Breast epithelium (tissue), 4 donors: Measurements from ENCODE around the gene GBA2. TPM values are rescaled to one million over a fixed set of nuclear protein-coding genes. Genes with fewer than 3 reads are reported as not detected.

Experiments
- DNase-seq, 2 donors: peaks; one replicate each; pipeline ENCODE4 v3.0.0-alpha.2; 2019; ENCODE audit warnings: low spot score in 2 of 2
- H3K27ac ChIP-seq, 2 donors: fragments of 200-600 bp; sonication (generic) in 1 of 2; one replicate each; pipeline ENCODE4 v1.5.1; 2016 to 2019; ENCODE audit warnings: mild to moderate bottlenecking in 1 of 2
- H3K27me3 ChIP-seq, 2 donors: fragments of 200-600 bp; sonication (generic) in 1 of 2; one replicate each; pipeline versions ENCODE4 v1.5.1 to v1.6.0; 2017 to 2019; ENCODE audit warnings: control low read depth in 1 of 2, mild to moderate bottlenecking in 1 of 2
- H3K36me3 ChIP-seq: fragments of 200-600 bp; one replicate; pipeline ENCODE4 v1.5.1; 2019
- H3K4me1 ChIP-seq, 2 donors: fragments of 200-600 bp; sonication (generic); one replicate each; pipeline ENCODE4 v1.5.1; 2016 to 2019; ENCODE audit warnings: control low read depth in 1 of 2
- H3K4me3 ChIP-seq, 3 donors: fragments of 200-600 bp; sonication (generic); 1 replicate in 2 of 3; 2 replicates in 1 of 3; pipeline ENCODE4 v1.5.1; 2016 to 2019; ENCODE audit warnings: mild to moderate bottlenecking in 3 of 3, moderate library complexity in 2 of 3
- H3K9me3 ChIP-seq, 2 donors: fragments of 200-600 bp; sonication (generic) in 1 of 2; one replicate each; pipeline ENCODE4 v1.5.1; 2016 to 2019; ENCODE audit warnings: control low read depth in 1 of 2
- CTCF ChIP-seq, 3 donors: fragments of 450-650 bp; IDR thresholded peaks; one replicate each; pipeline ENCODE4 v1.5.1; 2016 to 2017; ENCODE audit warnings: antibody characterized with exemption in 3 of 3, mild to moderate bottlenecking in 3 of 3, moderate library complexity in 3 of 3
- POLR2A ChIP-seq: fragments of 450-650 bp; IDR thresholded peaks from one replicate; pipeline ENCODE4 v1.6.1; 2016; ENCODE audit warnings: antibody characterized with exemption, mild to moderate bottlenecking, moderate library complexity
- POLR2AphosphoS5 ChIP-seq, 3 donors: sonication (generic); formaldehyde crosslinking; IDR thresholded peaks; one replicate each; pipeline ENCODE4 v1.6.1; 2017; ENCODE audit warnings: antibody characterized with exemption in 3 of 3
- intact Hi-C: fragments of 100-400 bp; cut with DNase I; formaldehyde crosslinking; loops from one replicate; pipeline ENCODE4 v1.15.1; 2023; ENCODE audit warnings: low total_unique reads
- total RNA-seq, 3 donors: library from RNA; depleted of rRNA; stranded (reverse); fragments of >200 nt; gene quantifications; one replicate each; pipeline ENCODE4 v1.1.0, GENCODE V29; 2016

GBA2 gene
- total RNA-seq, 3 donors from 2014 or later, result 44.5 to 63.8 (median 57.0) TPM

- TF ChIP-seq CTCF (IDR thresholded peaks at IDR 0.05), result no peak
- TF ChIP-seq POLR2A, result no peak
- TF ChIP-seq POLR2AphosphoS5 (IDR thresholded peaks at IDR 0.05), result no peak
- Histone ChIP-seq H3K4me3 (no peak overlapping the region), H3K9me3 (no peaks in the 10 kb centered on the region), H3K27me3 (no peaks in the 10 kb centered on the region), H3K27ac (peak overlapping the region in 1 of 2 donors; percentile 91), H3K36me3 (no peaks in the 10 kb centered on the region), H3K4me1 (peaks cover 0 to 4% of the 10 kb centered on the region in 2 donors)
- intact Hi-C loops, result loop anchor here (5.0 kb wide), 1 partner anchor 97 kb away; no protein-coding TSS in a partner anchor
- DNase-seq, result no peak
Measured at GRCh38 chr9:35790025-35790384, 41.0 kb upstream of the GBA2 start.

- no peak for TF ChIP-seq POLR2AphosphoS5 (IDR thresholded peaks at IDR 0.05)
- no peak for TF ChIP-seq CTCF (IDR thresholded peaks at IDR 0.05)
- no peak for TF ChIP-seq POLR2A
- Histone ChIP-seq H3K4me1 (peaks cover 0 to 4% of the 10 kb centered on the region in 2 donors), H3K4me3 (no peak overlapping the region), H3K36me3 (no peaks in the 10 kb centered on the region), H3K27me3 (no peaks in the 10 kb centered on the region), H3K27ac (no peak overlapping the region), H3K9me3 (no peaks in the 10 kb centered on the region)
- DNase-seq, result no peak
- intact Hi-C loops, result no loop called here
Measured at GRCh38 chr9:35789541-35789940, 40.5 kb upstream of the GBA2 start.

GRCh38 chr9:35783418-35783817 is 34.4 kb upstream of the GBA2 start:
- Histone ChIP-seq H3K27me3 (no peaks in the 10 kb centered on the region), H3K9me3 (no peaks in the 10 kb centered on the region), H3K27ac (no peak overlapping the region), H3K4me3 (no peak overlapping the region), H3K4me1 (no peaks in the 10 kb centered on the region), H3K36me3 (no peaks in the 10 kb centered on the region)
- TF ChIP-seq CTCF (IDR thresholded peaks at IDR 0.05), result no peak
- no peak for DNase-seq
- intact Hi-C loops, result loop anchor here (5.0 kb wide), 1 partner anchor 601 kb away; no protein-coding TSS in a partner anchor

- no peaks in the 10 kb centered on the region for H3K27me3 ChIP-seq
- intact Hi-C loops, result loop anchor here (5.0 kb wide), 1 partner anchor 599 kb away; no protein-coding TSS in a partner anchor
Measured at GRCh38 chr9:35781066-35781465, 32.0 kb upstream of the GBA2 start.

GRCh38 chr9:35778496-35778895 is 29.5 kb upstream of the GBA2 start:
- no peaks in the 10 kb centered on the region for H3K4me1 ChIP-seq
- no peaks in the 10 kb centered on the region for H3K27me3 ChIP-seq
- H3K36me3 ChIP-seq, result no peaks in the 10 kb centered on the region
- no peak overlapping the region for H3K27ac ChIP-seq
- no peaks in the 10 kb centered on the region for H3K9me3 ChIP-seq
- DNase-seq, result no peak
- no peak for TF ChIP-seq POLR2AphosphoS5 (IDR thresholded peaks at IDR 0.05)
- H3K4me3 ChIP-seq, result no peak overlapping the region
- intact Hi-C loops, result no loop called here

More at GRCh38 chr9:35781066-35781465, 32.0 kb upstream of the GBA2 start:
- Histone ChIP-seq H3K4me1 (no peaks in the 10 kb centered on the region), H3K27ac (no peak overlapping the region), H3K36me3 (no peaks in the 10 kb centered on the region), H3K4me3 (no peak overlapping the region), H3K9me3 (no peaks in the 10 kb centered on the region)
- no peak for DNase-seq
- TF ChIP-seq POLR2AphosphoS5 (IDR thresholded peaks at IDR 0.05) (no peak), POLR2A (no peak), CTCF (IDR thresholded peaks at IDR 0.05) (no peak)

GRCh38 chr9:35776018-35776417 is 27.0 kb upstream of the GBA2 start:
- H3K36me3 ChIP-seq, result no peaks in the 10 kb centered on the region
- TF ChIP-seq POLR2A (no peak), POLR2AphosphoS5 (IDR thresholded peaks at IDR 0.05) (no peak), CTCF (IDR thresholded peaks at IDR 0.05) (no peak)
- H3K4me1 ChIP-seq, result peaks cover 0 to 8% of the 10 kb centered on the region in 2 donors
- no peak overlapping the region for H3K27ac ChIP-seq
- no peak overlapping the region for H3K4me3 ChIP-seq
- intact Hi-C loops, result no loop called here
- no peak for DNase-seq
- H3K9me3 ChIP-seq, result no peaks in the 10 kb centered on the region
- no peaks in the 10 kb centered on the region for H3K27me3 ChIP-seq
